Right lobe of liver (tissue), 4 donors: Measurements from ENCODE around the gene RBMS3.

Experiments used
- CTCF ChIP-seq, 4 donors: fragments of 200-600 bp in 3 of 4; fragments of 450-650 bp in 1 of 4; IDR thresholded peaks; one replicate each; pipeline versions ENCODE4 v1.5.1 to v1.8.0; 2016 to 2022; ENCODE audit warnings: antibody characterized with exemption in 4 of 4, mild to moderate bottlenecking in 2 of 4
- POLR2A ChIP-seq: fragments of 450-650 bp; IDR thresholded peaks from one replicate; pipeline ENCODE4 v1.6.1; 2017; ENCODE audit warnings: antibody characterized with exemption, mild to moderate bottlenecking
- donor health status: DM: no; HTN: no; CAD: no.
- donor health status: DM: no; HTN: no; CAD: no.
- donor health status: DM: no; HTN: yes; CAD: no.

GRCh38 chr3:29503958-29504357, 223.1 kb downstream of the RBMS3 start:
- TF ChIP-seq CTCF (IDR thresholded peaks at IDR 0.05) (no peak), POLR2A (no peak)
